ENCODE measurements around the gene TNFAIP8.

- TF ChIP-seq EZH2 (IDR thresholded peaks at IDR 0.05; ENCODE audit: low read depth) (no peak), CTCF (conservative IDR thresholded peaks at IDR 0.05) (no peak)
These were observed 22.8 kb upstream of the TNFAIP8 start for GRCh38 chr5:119332978-119333401.
